DND-41 (cell line): ENCODE measurements around the gene CNOT11.

Source experiments
- EZH2 ChIP-seq: IDR thresholded peaks from 3 replicates; pipeline ENCODE4 v1.6.1; 2012; ENCODE audit warnings: borderline replicate concordance, low read depth, mild to moderate bottlenecking, moderate library complexity, low read length, inconsistent platforms; ENCODE audit not compliant: severe bottlenecking
- TF ChIP-seq, protein P1 (sequence below): IDR thresholded peaks from 2 replicates; pipeline ENCODE4 v1.5.1; 2012; ENCODE audit warnings: borderline replicate concordance, low read length, moderate library complexity, mild to moderate bottlenecking; ENCODE audit not compliant: poor library complexity, severe bottlenecking; ENCODE audit errors: extremely low read depth

DNA sequence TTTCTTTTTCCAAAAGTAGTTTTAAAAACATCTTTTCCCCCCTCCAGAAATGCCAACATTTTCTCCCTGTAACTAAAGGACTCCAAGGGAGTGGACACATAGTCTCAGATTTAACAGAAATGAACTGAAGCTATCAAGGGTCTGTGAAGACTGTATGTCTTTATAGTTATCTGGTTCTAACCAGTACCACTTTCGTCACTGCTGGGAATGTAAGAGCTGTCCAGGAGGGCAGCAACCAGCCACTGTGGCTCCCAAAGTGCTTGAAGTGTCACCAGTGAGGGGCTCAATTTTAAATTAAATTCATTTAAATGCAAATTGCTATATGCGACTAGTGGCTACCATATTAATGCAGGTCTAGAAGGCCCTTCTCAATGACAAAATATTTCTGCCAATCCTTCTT is 40.9 kb downstream of the CNOT11 start:
- TF ChIP-seq, protein P1, sequence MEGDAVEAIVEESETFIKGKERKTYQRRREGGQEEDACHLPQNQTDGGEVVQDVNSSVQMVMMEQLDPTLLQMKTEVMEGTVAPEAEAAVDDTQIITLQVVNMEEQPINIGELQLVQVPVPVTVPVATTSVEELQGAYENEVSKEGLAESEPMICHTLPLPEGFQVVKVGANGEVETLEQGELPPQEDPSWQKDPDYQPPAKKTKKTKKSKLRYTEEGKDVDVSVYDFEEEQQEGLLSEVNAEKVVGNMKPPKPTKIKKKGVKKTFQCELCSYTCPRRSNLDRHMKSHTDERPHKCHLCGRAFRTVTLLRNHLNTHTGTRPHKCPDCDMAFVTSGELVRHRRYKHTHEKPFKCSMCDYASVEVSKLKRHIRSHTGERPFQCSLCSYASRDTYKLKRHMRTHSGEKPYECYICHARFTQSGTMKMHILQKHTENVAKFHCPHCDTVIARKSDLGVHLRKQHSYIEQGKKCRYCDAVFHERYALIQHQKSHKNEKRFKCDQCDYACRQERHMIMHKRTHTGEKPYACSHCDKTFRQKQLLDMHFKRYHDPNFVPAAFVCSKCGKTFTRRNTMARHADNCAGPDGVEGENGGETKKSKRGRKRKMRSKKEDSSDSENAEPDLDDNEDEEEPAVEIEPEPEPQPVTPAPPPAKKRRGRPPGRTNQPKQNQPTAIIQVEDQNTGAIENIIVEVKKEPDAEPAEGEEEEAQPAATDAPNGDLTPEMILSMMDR = no peak
- TF ChIP-seq EZH2 = no peak
